Stomach (tissue), 9 donors: Measurements from ENCODE around the gene BCLAF1. TPM values are rescaled to one million over a fixed set of nuclear protein-coding genes. Genes with fewer than 3 reads are reported as not detected.
A peak's percentile ranks its signal among the peaks of the same experiment; 100 is the strongest.
"Not testable (repeated sequence)": the region's sequence is repeated elsewhere in the genome, so short reads cannot be mapped to it uniquely, and the experiment has no call there.

Experiments
- DNase-seq, 2 donors: peaks; one replicate each; pipeline versions ENCODE4 v3.0.0 to v3.0.0-alpha.2; 2013 to 2019
- H3K27ac ChIP-seq, 5 donors: fragments of 200-600 bp in 4 of 5; sonication (generic) in 4 of 5; one replicate each; pipeline ENCODE4 v1.5.1; 2013 to 2019; ENCODE audit warnings: mild to moderate bottlenecking in 1 of 5, moderate library complexity in 1 of 5
- H3K27me3 ChIP-seq, 3 donors: fragments of 200-600 bp; sonication (generic); one replicate each; pipeline ENCODE4 v1.5.1; 2017 to 2019; ENCODE audit warnings: mixed run types in 1 of 3
- H3K36me3 ChIP-seq, 4 donors: fragments of 200-600 bp; sonication (generic); 1 replicate in 3 of 4; 2 replicates in 1 of 4; pipeline ENCODE4 v1.5.1; 2016 to 2019
- H3K4me1 ChIP-seq, 4 donors: fragments of 200-600 bp; sonication (generic); one replicate each; pipeline ENCODE4 v1.5.1; 2016 to 2019
- H3K4me3 ChIP-seq, 4 donors: fragments of 200-600 bp; sonication (generic) in 3 of 4; one replicate each; pipeline ENCODE4 v1.5.1; 2016 to 2019; ENCODE audit warnings: mild to moderate bottlenecking in 1 of 4
- H3K9me3 ChIP-seq, 4 donors: fragments of 200-600 bp; sonication (generic); one replicate each; pipeline ENCODE4 v1.5.1; 2016 to 2019
- EP300 ChIP-seq: sonication (generic); formaldehyde crosslinking; IDR thresholded peaks from one replicate; pipeline ENCODE4 v1.6.1; 2017; ENCODE audit warnings: antibody characterized with exemption
- POLR2A ChIP-seq, 4 donors: fragments of 450-650 bp; IDR thresholded peaks; one replicate each; pipeline ENCODE4 v1.6.1; 2016; ENCODE audit warnings: antibody characterized with exemption in 4 of 4, control low read depth in 2 of 4, mild to moderate bottlenecking in 1 of 4, moderate library complexity in 1 of 4
- POLR2AphosphoS5 ChIP-seq, 3 donors: sonication (generic); formaldehyde crosslinking; IDR thresholded peaks; one replicate each; pipeline ENCODE4 v1.6.1; 2016; ENCODE audit warnings: antibody characterized with exemption in 3 of 3
- WGBS, 5 donors: extraction: QIAGEN DNeasy Blood & Tissue Kit in 3 of 5; methylation state at CpG; one replicate each; pipeline versions ENCODE4 v1.1.5 to v1.1.7; 2013 to 2018; 5-methylcytosine and 5-hydroxymethylcytosine counted together
- intact Hi-C: fragments of 100-400 bp; cut with DNase I; formaldehyde crosslinking; loops from one replicate; pipeline ENCODE4 v1.15.1; 2023; ENCODE audit warnings: low total_unique reads
- polyA plus RNA-seq, 3 donors: library from polyadenylated mRNA; stranded (reverse); fragments of 200-250 nt; gene quantifications; one replicate each; pipeline ENCODE4 v1.2.3, GENCODE V29; 2013
- total RNA-seq, 5 donors: library from RNA; depleted of rRNA; stranded (reverse); fragments of >200 nt; gene quantifications; one replicate each; pipeline versions ENCODE4 v1.1.0 to v1.2.3, GENCODE V29; 2014 to 2016
- TF ChIP-seq, protein P1 (sequence below), 7 experiments: fragments of 450-650 bp in 4 of 7; fragments of 200-600 bp in 3 of 7; sonication (generic) in 3 of 7; IDR thresholded peaks; one replicate each; pipeline ENCODE4 v1.5.1; 2016 to 2019; ENCODE audit warnings: antibody characterized with exemption in 7 of 7, control low read depth in 2 of 7, mild to moderate bottlenecking in 1 of 7
- donor health status: healthy with polysubstance abuse.
- donor health status: Bipolar disorder and iron deficiency.
- donor health status: healthy.

Gene BCLAF1
- total and polyA plus RNA-seq, 8 donors: 12.8 to 294 (median 148) TPM

DNA sequence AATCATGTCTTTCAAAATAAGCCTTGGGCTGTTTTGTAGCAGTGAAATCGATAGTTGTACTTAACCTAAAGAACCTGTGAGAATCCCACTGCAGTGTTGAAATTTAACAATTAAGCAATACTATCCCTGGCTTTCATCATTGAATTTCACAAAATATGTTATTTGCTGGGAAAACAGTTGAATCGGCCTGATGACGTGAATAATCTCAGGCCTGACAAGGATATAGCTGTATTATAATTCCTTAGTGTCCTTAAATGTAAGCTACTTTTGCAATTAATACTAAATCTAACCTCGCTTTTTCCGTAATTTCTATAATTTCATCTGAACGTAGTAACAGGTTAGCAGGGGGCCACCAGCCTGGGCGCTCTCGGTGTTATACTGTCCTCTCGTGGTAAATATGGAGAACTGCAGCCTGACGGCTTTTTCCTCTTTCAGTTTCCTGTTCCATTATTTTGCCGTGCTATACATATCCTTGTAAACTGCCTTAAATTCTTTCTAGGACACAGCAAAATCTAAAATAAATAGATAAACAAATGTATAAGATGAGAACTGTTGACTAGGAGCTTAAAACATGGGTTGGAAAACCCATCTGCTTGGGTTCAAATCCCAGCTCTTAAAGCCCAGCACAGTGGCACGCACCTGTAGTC is 63.5 kb downstream of the BCLAF1 start:
- peak overlapping the region; percentile 27 to 33 (median 30) for H3K4me3 ChIP-seq
- no peaks in the 10 kb centered on the region for H3K9me3 ChIP-seq
- TF ChIP-seq, protein P1, sequence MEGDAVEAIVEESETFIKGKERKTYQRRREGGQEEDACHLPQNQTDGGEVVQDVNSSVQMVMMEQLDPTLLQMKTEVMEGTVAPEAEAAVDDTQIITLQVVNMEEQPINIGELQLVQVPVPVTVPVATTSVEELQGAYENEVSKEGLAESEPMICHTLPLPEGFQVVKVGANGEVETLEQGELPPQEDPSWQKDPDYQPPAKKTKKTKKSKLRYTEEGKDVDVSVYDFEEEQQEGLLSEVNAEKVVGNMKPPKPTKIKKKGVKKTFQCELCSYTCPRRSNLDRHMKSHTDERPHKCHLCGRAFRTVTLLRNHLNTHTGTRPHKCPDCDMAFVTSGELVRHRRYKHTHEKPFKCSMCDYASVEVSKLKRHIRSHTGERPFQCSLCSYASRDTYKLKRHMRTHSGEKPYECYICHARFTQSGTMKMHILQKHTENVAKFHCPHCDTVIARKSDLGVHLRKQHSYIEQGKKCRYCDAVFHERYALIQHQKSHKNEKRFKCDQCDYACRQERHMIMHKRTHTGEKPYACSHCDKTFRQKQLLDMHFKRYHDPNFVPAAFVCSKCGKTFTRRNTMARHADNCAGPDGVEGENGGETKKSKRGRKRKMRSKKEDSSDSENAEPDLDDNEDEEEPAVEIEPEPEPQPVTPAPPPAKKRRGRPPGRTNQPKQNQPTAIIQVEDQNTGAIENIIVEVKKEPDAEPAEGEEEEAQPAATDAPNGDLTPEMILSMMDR (IDR thresholded peaks at IDR 0.05): peak in 6 of 7 experiments; percentile 64 to 100 (median 100)
- TF ChIP-seq POLR2AphosphoS5 (IDR thresholded peaks at IDR 0.05): peak in 1 of 3 donors; percentile 28
- TF ChIP-seq POLR2A (IDR thresholded peaks at IDR 0.05): no peak
- H3K4me1 ChIP-seq: peaks cover 10 to 15% (median 13%) of the 10 kb centered on the region in 4 donors
- H3K27ac ChIP-seq: peak overlapping the region in 2 of 5 donors; percentile 52 to 63
- H3K27me3 ChIP-seq: no peaks in the 10 kb centered on the region
- peak; percentile 69 to 80 for DNase-seq
- H3K36me3 ChIP-seq: no peaks in the 10 kb centered on the region
- intact Hi-C loops: loop anchor here (10.0 kb wide), 1 partner anchor 691 kb away; no protein-coding TSS in a partner anchor
- 17 to 26% (median 17%) methylated on average over 12 of the region's 12 CpGs for WGBS, 5 donors

DNA sequence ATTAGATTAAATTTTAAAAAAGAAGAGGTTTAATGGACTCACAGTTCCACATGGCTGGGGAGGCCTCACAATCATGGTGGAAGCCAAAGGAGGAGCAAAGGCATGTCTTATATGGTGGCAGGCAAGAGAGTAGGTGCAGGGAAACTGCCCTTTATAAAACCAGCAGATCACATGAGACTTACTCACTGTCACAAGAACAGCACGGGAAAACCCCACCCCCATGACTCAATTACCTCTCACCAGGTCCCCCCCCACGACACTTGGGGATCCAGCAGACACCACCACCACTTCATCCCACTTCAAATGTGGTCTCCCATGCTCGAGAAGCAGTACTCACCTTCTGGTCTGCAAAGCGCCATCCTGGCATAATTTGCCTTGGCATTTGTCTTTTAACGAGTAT is 64.2 kb downstream of the BCLAF1 start:
- DNase-seq: no peak
- H3K4me3 ChIP-seq: no peak overlapping the region
- intact Hi-C loops: loop anchor here (10.0 kb wide), 1 partner anchor 691 kb away; no protein-coding TSS in a partner anchor
- H3K27ac ChIP-seq: no peak overlapping the region
- peaks cover 6 to 15% (median 12%) of the 10 kb centered on the region in 4 donors for H3K4me1 ChIP-seq
- H3K9me3 ChIP-seq: no peaks in the 10 kb centered on the region
- 63 to 71% (median 69%) methylated on average over 5 of the region's 5 CpGs for WGBS, 5 donors
- H3K36me3 ChIP-seq: no peaks in the 10 kb centered on the region
- no peaks in the 10 kb centered on the region for H3K27me3 ChIP-seq
- TF ChIP-seq, protein P1 (IDR thresholded peaks at IDR 0.05): no peak
- TF ChIP-seq EP300 (no peak), POLR2A (IDR thresholded peaks at IDR 0.05) (no peak), POLR2AphosphoS5 (IDR thresholded peaks at IDR 0.05) (no peak)

DNA sequence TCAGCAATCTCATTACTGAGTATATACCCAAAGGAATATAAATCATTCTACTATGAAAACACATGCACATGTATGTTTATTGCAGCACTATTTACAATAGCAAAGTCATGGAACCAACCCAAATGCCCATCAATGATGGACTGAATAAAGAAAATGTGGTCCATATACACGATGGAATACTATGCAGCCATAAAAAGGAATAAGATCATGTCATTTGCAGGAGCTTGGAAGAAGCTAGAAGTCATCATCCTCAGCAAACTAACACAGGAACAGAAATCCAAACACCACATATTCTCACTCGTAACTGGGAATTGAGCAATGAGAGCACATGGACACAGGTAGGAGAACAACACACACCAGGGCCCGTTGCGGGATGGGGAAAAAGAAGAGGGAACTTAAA is 64.7 kb downstream of the BCLAF1 start:
- WGBS, 5 donors: 94 to 98% (median 96%) methylated on average over 4 of the region's 4 CpGs
- H3K27ac ChIP-seq, DNase-seq, H3K4me3 ChIP-seq, H3K9me3 ChIP-seq, H3K27me3 ChIP-seq, H3K36me3 ChIP-seq: not testable (repeated sequence)
- intact Hi-C loops: loop anchor here (10.0 kb wide), 1 partner anchor 690 kb away; no protein-coding TSS in a partner anchor
- H3K4me1 ChIP-seq: peaks cover 6 to 15% (median 12%) of the 10 kb centered on the region in 4 donors

DNA sequence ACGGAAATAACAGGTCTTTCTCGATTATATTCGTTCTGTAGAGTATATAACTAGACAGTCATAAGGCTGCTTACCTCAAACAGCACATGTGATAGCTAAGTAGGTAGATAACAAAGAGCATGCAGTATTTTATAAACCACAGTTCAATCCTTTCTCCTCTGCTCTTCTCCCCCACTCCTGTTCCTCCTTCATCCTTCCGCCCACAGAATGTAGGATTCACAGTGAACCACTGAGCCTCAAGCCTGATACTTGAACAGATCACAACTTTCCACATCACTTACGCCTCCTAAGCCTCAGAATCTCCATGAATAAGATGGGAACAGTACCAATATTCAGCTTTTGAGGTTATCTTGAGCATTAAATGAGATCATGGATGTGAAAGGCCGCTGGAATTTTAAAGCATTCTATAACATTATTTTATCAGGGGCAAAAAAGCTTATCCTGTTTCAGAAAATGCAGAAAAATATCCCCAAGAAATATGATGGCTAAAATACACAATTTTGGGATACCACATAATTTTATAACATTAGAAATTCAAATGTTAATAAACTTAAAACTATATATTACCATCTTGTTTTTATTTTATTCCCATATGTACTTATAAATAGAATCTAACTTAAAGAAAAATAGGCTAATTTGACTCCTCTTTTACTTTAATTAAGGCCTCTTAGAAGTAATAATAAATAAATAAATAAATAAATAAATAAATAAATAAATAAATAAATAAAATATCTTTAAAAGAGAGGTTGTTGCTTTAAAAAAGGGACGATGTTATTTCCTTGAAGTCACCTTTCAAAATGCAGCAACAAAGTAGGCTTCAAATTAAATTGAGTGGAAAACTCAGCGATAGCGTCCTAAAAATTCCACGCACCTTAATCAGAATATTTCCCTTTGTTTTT is 72.9 kb downstream of the BCLAF1 start:
- H3K9me3 ChIP-seq: peaks cover 0 to 5% (median 0%) of the 10 kb centered on the region in 4 donors
- intact Hi-C loops: no loop called here
- H3K27me3 ChIP-seq: no peaks in the 10 kb centered on the region
- WGBS, 5 donors: 83 to 86% (median 86%) methylated on average over 10 of the region's 10 CpGs
- no peaks in the 10 kb centered on the region for H3K36me3 ChIP-seq
- H3K27ac ChIP-seq: no peak overlapping the region
- H3K4me1 ChIP-seq: no peaks in the 10 kb centered on the region
- TF ChIP-seq EP300 (no peak), POLR2AphosphoS5 (IDR thresholded peaks at IDR 0.05) (no peak), POLR2A (IDR thresholded peaks at IDR 0.05) (no peak)
- TF ChIP-seq, protein P1 (IDR thresholded peaks at IDR 0.05): no peak
- DNase-seq: no peak
- H3K4me3 ChIP-seq: no peak overlapping the region
